BLaER1 treated with 17β-estradiol and CSF1 and Interleukin-3, amounts not matched to agents 10 nM and 100 nM (cell line): ENCODE data around the gene CLTC.
A peak's percentile ranks its signal among the peaks of the same experiment; 100 is the strongest.

Source experiments
- H3K27ac ChIP-seq, 11 experiments: shearing (Covaris generic); formaldehyde crosslinking; 2 replicates each; pipeline ENCODE4 v1.8.1; 2022
- H3K27me3 ChIP-seq, 11 experiments: shearing (Covaris generic); formaldehyde crosslinking; 2 replicates each; pipeline ENCODE4 v1.8.1; 2022
- H3K36me3 ChIP-seq, 11 experiments: shearing (Covaris generic); formaldehyde crosslinking; 2 replicates each; pipeline ENCODE4 v1.8.1; 2022
- H3K4me1 ChIP-seq, 10 experiments: shearing (Covaris generic); formaldehyde crosslinking; 2 replicates each; pipeline ENCODE4 v1.8.1; 2022
- H3K4me2 ChIP-seq, 11 experiments: shearing (Covaris generic); formaldehyde crosslinking; 2 replicates each; pipeline ENCODE4 v1.8.1; 2022
- H3K4me3 ChIP-seq, 10 experiments: shearing (Covaris generic); formaldehyde crosslinking; 2 replicates each; pipeline ENCODE4 v1.8.1; 2022
- H3K9ac ChIP-seq, 11 experiments: shearing (Covaris generic); formaldehyde crosslinking; 2 replicates each; pipeline ENCODE4 v1.8.1; 2022
- H3K9me3 ChIP-seq, 11 experiments: shearing (Covaris generic); formaldehyde crosslinking; replicated peaks in 1 of 11; 2 replicates each; pipeline ENCODE4 v1.8.1; 2022
- H4K20me1 ChIP-seq, 11 experiments: shearing (Covaris generic); formaldehyde crosslinking; 2 replicates each; pipeline ENCODE4 v1.8.1; 2022
- Cebpa-rat ChIP-seq, 11 experiments: shearing (Covaris generic); IDR thresholded peaks; 2 replicates each; pipeline ENCODE4 v1.8.1; 2022

The CLTC gene

GRCh38 chr17:59707971-59708430, 88.3 kb downstream of the CLTC start:
- Histone ChIP-seq H3K9ac (peak overlapping the region; percentile 89 to 99 (median 94)), H3K27ac (peak overlapping the region; percentile 89 to 99 (median 93)), H4K20me1 (peaks cover 24 to 81% (median 53%) of the 10 kb centered on the region in 11 experiments; a peak in 20 of 22 replicates), H3K36me3 (peaks cover 15 to 28% (median 24%) of the 10 kb centered on the region in 11 experiments; a peak in 20 of 22 replicates), H3K4me3 (peak overlapping the region; percentile 74 to 92 (median 86)), H3K9me3 (no peaks in the 10 kb centered on the region), H3K4me1 (peaks cover 34 to 80% (median 50%) of the 10 kb centered on the region in 10 experiments), H3K27me3 (no peaks in the 10 kb centered on the region), H3K4me2 (peak overlapping the region; percentile 79 to 97 (median 89))
- TF ChIP-seq Cebpa-rat (IDR thresholded peaks at IDR 0.05), result no peak

GRCh38 chr17:59711936-59712335, 92.2 kb downstream of the CLTC start:
- no peak overlapping the region for H3K9ac ChIP-seq
- peaks cover 13 to 79% (median 25%) of the 10 kb centered on the region in 10 experiments for H3K4me1 ChIP-seq
- H3K27ac ChIP-seq, result no peak overlapping the region
- TF ChIP-seq Cebpa-rat (IDR thresholded peaks at IDR 0.05), result no peak
- H3K4me2 ChIP-seq, result peak overlapping the region in 4 of 11 experiments; percentile 47 to 90 (median 72); a peak in 6 of 22 replicates
- no peaks in the 10 kb centered on the region for H3K9me3 ChIP-seq
- H3K27me3 ChIP-seq, result no peaks in the 10 kb centered on the region
- peaks cover 8 to 90% (median 49%) of the 10 kb centered on the region in 11 experiments; a peak in 19 of 22 replicates for H4K20me1 ChIP-seq
- H3K36me3 ChIP-seq, result peaks cover 0 to 28% (median 7%) of the 10 kb centered on the region in 11 experiments; a peak in 14 of 22 replicates
- H3K4me3 ChIP-seq, result no peak overlapping the region

DNA sequence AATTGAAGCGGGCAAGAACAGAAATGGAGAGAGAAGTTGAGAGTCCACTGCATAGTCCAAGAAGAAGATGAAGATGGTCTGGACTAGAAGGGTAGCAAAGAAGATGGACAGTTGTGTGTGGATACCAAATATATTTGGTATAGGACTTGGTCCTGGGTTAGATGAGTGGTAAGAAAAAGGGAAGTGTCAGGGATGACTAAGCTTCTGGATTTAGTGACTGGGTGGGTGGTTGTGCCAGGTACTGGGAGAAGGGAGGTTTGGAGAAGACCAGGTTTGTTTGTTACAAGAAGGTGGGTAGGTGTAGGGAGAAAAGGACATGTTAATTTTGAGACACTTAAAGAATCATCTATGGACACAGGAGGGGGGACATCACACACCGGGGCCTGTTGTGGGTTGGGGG, 93.2 kb downstream of the CLTC start:
- no peak for TF ChIP-seq Cebpa-rat (IDR thresholded peaks at IDR 0.05)
- Histone ChIP-seq H3K4me2 (peak overlapping the region in 8 of 11 experiments; percentile 3 to 90 (median 48); a peak in 13 of 22 replicates), H4K20me1 (peaks cover 13 to 98% (median 59%) of the 10 kb centered on the region in 11 experiments; a peak in 20 of 22 replicates), H3K9me3 (no peaks in the 10 kb centered on the region), H3K4me3 (no peak overlapping the region), H3K27ac (no peak overlapping the region), H3K36me3 (peaks cover 0 to 37% (median 16%) of the 10 kb centered on the region in 11 experiments; a peak in 16 of 22 replicates), H3K9ac (no peak overlapping the region), H3K27me3 (no peaks in the 10 kb centered on the region), H3K4me1 (peaks cover 13 to 86% (median 25%) of the 10 kb centered on the region in 10 experiments)

- Histone ChIP-seq H3K4me2 (peak overlapping the region in 2 of 11 experiments; percentile 20 to 53; a peak in 2 of 22 replicates), H3K4me3 (no peak overlapping the region), H3K9me3 (no peaks in the 10 kb centered on the region), H3K4me1 (peaks cover 3 to 87% (median 15%) of the 10 kb centered on the region in 10 experiments; a peak in 19 of 20 replicates), H3K36me3 (peaks cover 0 to 49% (median 21%) of the 10 kb centered on the region in 11 experiments; a peak in 16 of 22 replicates), H3K27ac (no peak overlapping the region), H4K20me1 (peaks cover 13 to 99% (median 66%) of the 10 kb centered on the region in 11 experiments; a peak in 20 of 22 replicates), H3K27me3 (no peaks in the 10 kb centered on the region), H3K9ac (no peak overlapping the region)
- no peak for TF ChIP-seq Cebpa-rat (IDR thresholded peaks at IDR 0.05)
Measured at GRCh38 chr17:59714255-59714654, 94.6 kb downstream of the CLTC start.

GRCh38 chr17:59716427-59716826, 96.7 kb downstream of the CLTC start:
- Histone ChIP-seq H3K36me3 (peaks cover 0 to 63% (median 22%) of the 10 kb centered on the region in 11 experiments; a peak in 16 of 22 replicates), H3K4me2 (no peak overlapping the region), H3K27me3 (no peaks in the 10 kb centered on the region), H3K4me3 (no peak overlapping the region), H3K4me1 (peaks cover 0 to 71% (median 8%) of the 10 kb centered on the region in 10 experiments; a peak in 15 of 20 replicates), H4K20me1 (peaks cover 13 to 99% (median 70%) of the 10 kb centered on the region in 11 experiments; a peak in 20 of 22 replicates), H3K27ac (no peak overlapping the region), H3K9me3 (no peaks in the 10 kb centered on the region), H3K9ac (no peak overlapping the region)
- TF ChIP-seq Cebpa-rat (IDR thresholded peaks at IDR 0.05), result no peak

DNA sequence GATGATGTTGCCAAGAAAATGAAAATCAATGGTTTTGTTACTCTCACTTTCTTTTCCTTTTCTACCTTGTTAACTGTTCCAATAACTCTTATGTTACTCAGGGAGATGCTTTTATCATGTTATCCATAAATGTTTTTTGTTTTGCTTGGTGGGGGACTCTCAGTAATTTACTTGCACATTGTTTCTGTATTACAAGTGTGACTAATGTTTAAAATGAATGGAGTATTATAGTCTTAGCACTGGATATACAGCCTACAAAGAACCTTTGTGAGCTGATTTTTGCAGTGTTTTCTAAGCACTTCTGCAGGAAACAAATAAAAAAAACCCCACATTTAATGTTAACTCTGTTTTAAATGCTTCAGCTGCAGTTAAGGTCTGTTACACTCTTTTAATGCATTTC, 99.8 kb downstream of the CLTC start:
- Histone ChIP-seq H3K4me3 (no peak overlapping the region), H3K4me1 (peaks cover 0 to 75% (median 12%) of the 10 kb centered on the region in 10 experiments; a peak in 11 of 20 replicates), H3K27ac (no peak overlapping the region), H4K20me1 (peaks cover 8 to 100% (median 52%) of the 10 kb centered on the region in 11 experiments; a peak in 18 of 22 replicates), H3K9ac (0 out of 22 replicates have a peak overlapping the region, but pooled peaks of 1 of the 11 experiments have one; percentile 36), H3K36me3 (peaks cover 0 to 54% (median 24%) of the 10 kb centered on the region in 11 experiments; a peak in 16 of 22 replicates), H3K9me3 (no peaks in the 10 kb centered on the region), H3K4me2 (no peak overlapping the region), H3K27me3 (no peaks in the 10 kb centered on the region)
- no peak for TF ChIP-seq Cebpa-rat (IDR thresholded peaks at IDR 0.05)

GRCh38 chr17:59722623-59723022, 102.9 kb downstream of the CLTC start:
- Histone ChIP-seq H3K4me2 (peak overlapping the region in 4 of 11 experiments; percentile 71 to 80 (median 74); a peak in 7 of 22 replicates), H4K20me1 (peaks cover 0 to 94% (median 29%) of the 10 kb centered on the region in 11 experiments; a peak in 15 of 22 replicates), H3K4me1 (peaks cover 0 to 79% (median 29%) of the 10 kb centered on the region in 10 experiments; a peak in 14 of 20 replicates), H3K9me3 (0 out of 22 replicates have a peak, but pooled peaks cover 0 to 4% (median 0%) of the 10 kb centered on the region in 11 experiments), H3K4me3 (no peak overlapping the region), H3K9ac (peak overlapping the region in 1 of 11 experiments; percentile 30; a peak in 1 of 22 replicates), H3K27ac (peak overlapping the region in 6 of 11 experiments; percentile 61 to 80 (median 73); a peak in 8 of 22 replicates), H3K27me3 (no peaks in the 10 kb centered on the region), H3K36me3 (peaks cover 0 to 46% (median 14%) of the 10 kb centered on the region in 11 experiments; a peak in 12 of 22 replicates)
- no peak for TF ChIP-seq Cebpa-rat (IDR thresholded peaks at IDR 0.05)

DNA sequence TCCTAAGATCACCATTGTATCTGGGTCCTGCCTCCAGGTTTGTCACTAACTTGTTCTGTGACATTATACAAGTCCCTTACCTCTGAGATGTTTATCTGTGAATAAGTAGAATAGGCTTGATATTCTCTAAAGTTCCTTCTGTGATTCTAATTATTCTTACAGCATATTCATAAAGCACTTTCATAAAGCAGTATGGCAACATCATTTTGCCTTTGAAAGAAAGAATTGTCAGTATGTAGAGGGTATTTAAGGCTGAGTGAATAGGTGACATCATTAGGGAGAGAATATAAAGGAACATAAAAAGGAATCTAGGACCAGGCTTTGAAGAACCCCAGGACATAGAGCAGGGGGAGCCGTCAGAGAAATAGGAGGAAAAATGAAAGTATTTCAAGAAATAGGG, 103.3 kb downstream of the CLTC start:
- peak overlapping the region in 2 of 11 experiments; percentile 27 to 30; a peak in 2 of 22 replicates for H3K9ac ChIP-seq
- TF ChIP-seq Cebpa-rat (IDR thresholded peaks at IDR 0.05), result no peak
- H3K9me3 ChIP-seq, result 0 out of 22 replicates have a peak, but pooled peaks cover 0 to 4% (median 0%) of the 10 kb centered on the region in 11 experiments
- H3K36me3 ChIP-seq, result peaks cover 0 to 42% (median 10%) of the 10 kb centered on the region in 11 experiments; a peak in 9 of 22 replicates
- peaks cover 0 to 79% (median 29%) of the 10 kb centered on the region in 10 experiments; a peak in 14 of 20 replicates for H3K4me1 ChIP-seq
- peak overlapping the region in 6 of 11 experiments; percentile 15 to 80 (median 72); a peak in 10 of 22 replicates for H3K4me2 ChIP-seq
- peak overlapping the region in 6 of 11 experiments; percentile 61 to 80 (median 73); a peak in 10 of 22 replicates for H3K27ac ChIP-seq
- H4K20me1 ChIP-seq, result peaks cover 0 to 89% (median 26%) of the 10 kb centered on the region in 11 experiments; a peak in 15 of 22 replicates
- no peak overlapping the region for H3K4me3 ChIP-seq
- no peaks in the 10 kb centered on the region for H3K27me3 ChIP-seq
